Measurements from ENCODE around the gene CALCOCO2.
"Not testable (repeated sequence)": the region's sequence is repeated elsewhere in the genome, so short reads cannot be mapped to it uniquely, and the experiment has no call there.

The CALCOCO2 gene

DNA sequence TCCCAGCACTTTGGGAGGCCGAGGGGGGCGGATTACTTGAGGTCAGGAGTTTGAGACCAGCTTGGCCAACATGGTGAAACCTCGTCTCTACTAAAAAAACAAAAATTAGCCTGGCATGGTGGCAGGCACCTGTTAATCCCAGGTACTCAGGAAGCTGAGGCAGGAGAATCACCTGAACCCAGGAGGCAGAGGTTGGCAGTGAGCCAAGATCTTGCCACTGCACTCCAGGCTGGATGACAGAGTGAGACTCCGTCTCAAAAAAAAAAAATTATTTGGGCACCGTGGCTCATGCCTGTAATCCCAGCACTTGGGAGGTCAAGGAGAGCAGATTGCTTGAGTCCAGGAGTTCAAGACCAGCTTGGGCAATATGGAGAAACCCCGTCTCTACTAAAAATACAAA, 9.9 kb upstream of the CALCOCO2 start:
- DNase-seq (ENCODE audit: low read depth, low spot score) = not testable (repeated sequence)

- no peak for DNase-seq (ENCODE audit: low read depth, low spot score)
Observed at GRCh38 chr17:48825446-48826381, 5.1 kb upstream of the CALCOCO2 start.

GRCh38 chr17:48831549-48831883, 681 bp downstream of the CALCOCO2 start:
- DNase-seq (ENCODE audit: low read depth, low spot score) = no peak

DNA sequence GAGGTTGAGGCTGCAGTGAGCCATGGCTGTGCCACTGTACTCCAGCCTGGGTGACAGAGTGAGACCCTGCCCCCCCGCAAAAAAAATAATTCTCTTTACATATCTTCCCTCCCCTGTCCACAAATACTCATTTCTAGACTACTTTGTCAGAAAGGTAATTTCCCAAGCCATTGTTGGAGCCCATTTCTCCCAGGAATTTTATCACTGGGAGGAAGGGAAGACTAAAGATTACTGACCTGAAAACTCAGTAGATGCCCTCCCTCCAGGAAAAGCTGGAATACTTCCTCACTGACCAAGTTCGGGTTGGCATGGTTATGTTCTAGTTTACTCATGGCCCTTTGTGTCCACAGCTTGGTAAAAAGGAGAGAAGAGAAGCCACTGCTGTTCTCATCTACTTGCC, 4.1 kb downstream of the CALCOCO2 start:
- no peak for DNase-seq (ENCODE audit: low read depth, low spot score)

DNA sequence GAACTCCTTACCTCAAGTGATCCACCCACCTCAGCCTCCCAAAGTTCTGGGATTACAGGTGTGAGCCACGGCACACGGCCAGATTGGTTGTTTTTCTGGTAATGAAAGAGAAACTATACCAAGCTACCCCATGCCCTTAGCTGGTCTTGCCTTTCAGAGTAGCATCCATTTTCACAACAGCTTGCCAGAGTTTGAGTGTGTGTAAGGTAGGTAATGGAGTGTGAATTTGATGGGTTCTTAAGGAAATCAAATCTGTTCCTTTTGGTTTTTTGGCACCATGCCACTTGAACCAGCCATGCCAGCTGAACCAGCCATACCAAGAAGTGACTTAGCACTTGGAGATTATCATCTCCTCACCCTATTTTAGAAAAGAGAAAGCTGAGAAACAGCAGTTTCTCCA, 5.1 kb downstream of the CALCOCO2 start:
- no peak for DNase-seq (ENCODE audit: low read depth, low spot score)

DNA sequence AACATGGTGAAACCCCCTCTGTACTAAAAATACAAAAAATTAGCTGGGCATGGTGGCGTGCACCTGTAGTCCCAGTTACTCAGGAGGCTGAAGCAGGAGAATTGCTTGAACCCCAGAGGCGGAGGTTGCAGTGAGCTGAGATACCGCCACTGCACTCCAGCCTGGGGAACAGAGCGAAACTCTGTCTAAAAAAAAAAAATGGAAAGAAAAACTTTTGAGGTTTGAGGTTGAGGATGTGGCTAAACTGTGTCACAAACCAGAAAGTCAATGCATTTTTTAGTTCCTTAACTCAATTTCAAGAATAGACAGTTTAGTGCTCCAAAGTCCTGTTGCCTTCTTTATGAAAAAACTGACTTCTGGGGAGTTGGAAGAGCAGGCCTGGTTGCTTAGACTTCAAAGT, 6.6 kb downstream of the CALCOCO2 start:
- DNase-seq (ENCODE audit: low read depth, low spot score) = not testable (repeated sequence)

GRCh38 chr17:48840441-48840840, 9.6 kb downstream of the CALCOCO2 start:
- no peak for DNase-seq (ENCODE audit: low read depth, low spot score)

DNA sequence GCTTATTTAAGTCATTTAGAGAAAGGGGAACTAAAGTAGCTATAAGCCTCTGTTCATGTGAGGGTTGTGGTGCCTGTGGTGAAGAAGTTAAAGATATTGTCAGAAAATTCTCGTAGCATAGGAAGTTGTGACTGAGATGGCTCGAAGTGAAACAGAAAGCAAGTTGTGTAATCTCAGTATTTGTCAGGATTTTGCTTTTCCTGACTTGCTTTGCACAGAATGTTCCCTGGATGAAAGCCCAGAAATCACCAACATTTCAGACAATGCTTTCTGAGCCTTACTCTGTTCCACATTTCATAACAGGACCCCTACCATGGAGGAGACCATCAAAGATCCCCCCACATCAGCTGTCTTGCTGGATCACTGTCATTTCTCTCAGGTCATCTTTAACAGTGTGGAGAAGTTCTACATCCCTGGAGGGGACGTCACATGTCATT, 10.6 kb downstream of the CALCOCO2 start:
- DNase-seq (ENCODE audit: low read depth, low spot score) = peak; percentile 22

DNA sequence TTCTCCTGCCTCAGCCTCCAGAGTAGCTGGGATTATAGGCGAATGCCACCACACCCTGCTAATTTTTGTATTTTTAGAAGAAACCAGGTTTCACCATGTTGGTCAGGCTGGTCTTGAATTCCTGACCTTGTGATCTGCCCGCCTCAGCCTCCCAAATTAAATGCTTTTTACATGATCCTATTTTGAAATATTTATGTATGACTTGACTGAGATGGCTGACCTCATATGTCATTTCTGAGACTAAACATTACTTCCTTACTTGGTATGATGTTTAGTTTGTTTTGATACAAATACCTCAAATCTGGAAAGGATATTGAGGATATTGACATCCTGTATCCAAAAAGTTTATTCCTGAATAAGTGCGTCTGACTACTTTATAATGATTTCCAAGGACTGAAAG, 11.9 kb downstream of the CALCOCO2 start:
- no peak for DNase-seq (ENCODE audit: low read depth, low spot score)

GRCh38 chr17:48843187-48843900, 12.5 kb downstream of the CALCOCO2 start:
- DNase-seq (ENCODE audit: low read depth, low spot score) = no peak

GRCh38 chr17:48850792-48851323, 20.0 kb downstream of the CALCOCO2 start:
- DNase-seq (ENCODE audit: low read depth, low spot score) = no peak

- DNase-seq (ENCODE audit: low read depth, low spot score) = no peak
Observed at GRCh38 chr17:48854774-48855476, 24.1 kb downstream of the CALCOCO2 start.

GRCh38 chr17:48856122-48856821, 25.4 kb downstream of the CALCOCO2 start:
- no peak for DNase-seq (ENCODE audit: low read depth, low spot score)

DNA sequence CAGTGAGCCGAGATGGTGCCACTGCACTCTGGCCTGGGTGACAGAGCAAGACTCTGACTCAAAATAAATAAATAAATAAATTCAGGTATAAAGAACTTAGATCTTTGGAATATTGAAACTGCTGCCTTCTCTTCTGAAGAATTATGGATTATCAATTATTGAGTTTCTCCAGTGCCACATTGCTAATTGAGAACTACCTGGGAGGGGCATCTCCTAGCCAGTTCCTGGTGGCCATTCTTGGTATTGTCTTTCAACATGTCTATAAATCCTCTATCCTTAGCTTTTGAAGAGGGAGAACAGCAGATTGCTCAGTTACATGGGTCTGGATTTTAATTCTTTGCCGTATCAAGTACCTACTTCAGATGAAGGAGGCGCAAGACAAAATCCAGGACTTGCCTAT, 29.2 kb downstream of the CALCOCO2 start:
- no peak for DNase-seq (ENCODE audit: low read depth, low spot score)

DNA sequence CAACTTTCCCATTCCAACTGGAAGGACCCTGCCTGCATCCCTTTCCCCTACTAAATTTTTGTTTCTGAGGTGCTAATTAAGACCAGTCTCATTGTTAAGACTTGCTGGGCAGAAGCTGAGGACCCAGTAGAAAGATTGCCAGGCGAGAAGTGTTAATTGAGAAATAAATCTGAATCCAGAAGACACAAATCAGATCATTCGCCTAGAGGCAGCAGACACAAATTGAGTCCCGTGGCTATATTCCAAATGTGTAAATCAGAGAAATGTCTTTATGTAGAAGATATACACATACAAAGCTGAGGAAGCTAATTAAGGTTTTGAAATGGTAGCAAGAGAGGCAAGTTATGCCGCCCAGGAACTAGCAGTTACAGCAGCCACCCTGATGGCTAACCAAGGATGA, 29.6 kb downstream of the CALCOCO2 start:
- no peak for DNase-seq (ENCODE audit: low read depth, low spot score)

GRCh38 chr17:48868916-48869500, 38.2 kb downstream of the CALCOCO2 start:
- no peak for DNase-seq (ENCODE audit: low read depth, low spot score)

DNA sequence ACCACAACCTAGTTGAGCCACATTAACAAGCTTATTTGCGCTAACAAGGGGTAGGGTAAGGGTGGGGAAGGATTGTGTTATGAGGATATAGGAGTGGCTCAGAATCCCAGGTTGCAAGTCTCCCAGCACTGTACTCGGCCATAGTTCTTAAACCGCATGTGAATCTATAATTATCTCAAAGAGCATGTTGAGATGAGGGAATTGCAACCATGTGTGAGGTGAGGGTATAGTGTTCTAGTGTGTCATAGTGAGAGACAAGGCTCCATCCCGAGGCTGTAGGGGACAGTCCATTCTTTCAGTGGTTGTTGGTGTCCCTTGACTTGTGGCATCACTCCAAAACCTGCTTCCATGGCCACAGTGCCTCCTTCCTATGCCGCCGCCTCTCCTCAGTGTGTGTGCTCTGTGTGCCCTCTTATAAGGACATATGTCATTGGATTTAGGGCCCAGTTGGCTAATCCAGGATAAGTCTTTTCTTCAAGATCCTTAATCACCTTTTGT, 39.0 kb downstream of the CALCOCO2 start:
- no peak for DNase-seq (ENCODE audit: low read depth, low spot score)

- no peak for DNase-seq (ENCODE audit: low read depth, low spot score)
Observed at GRCh38 chr17:48871035-48871550, 40.3 kb downstream of the CALCOCO2 start.

DNA sequence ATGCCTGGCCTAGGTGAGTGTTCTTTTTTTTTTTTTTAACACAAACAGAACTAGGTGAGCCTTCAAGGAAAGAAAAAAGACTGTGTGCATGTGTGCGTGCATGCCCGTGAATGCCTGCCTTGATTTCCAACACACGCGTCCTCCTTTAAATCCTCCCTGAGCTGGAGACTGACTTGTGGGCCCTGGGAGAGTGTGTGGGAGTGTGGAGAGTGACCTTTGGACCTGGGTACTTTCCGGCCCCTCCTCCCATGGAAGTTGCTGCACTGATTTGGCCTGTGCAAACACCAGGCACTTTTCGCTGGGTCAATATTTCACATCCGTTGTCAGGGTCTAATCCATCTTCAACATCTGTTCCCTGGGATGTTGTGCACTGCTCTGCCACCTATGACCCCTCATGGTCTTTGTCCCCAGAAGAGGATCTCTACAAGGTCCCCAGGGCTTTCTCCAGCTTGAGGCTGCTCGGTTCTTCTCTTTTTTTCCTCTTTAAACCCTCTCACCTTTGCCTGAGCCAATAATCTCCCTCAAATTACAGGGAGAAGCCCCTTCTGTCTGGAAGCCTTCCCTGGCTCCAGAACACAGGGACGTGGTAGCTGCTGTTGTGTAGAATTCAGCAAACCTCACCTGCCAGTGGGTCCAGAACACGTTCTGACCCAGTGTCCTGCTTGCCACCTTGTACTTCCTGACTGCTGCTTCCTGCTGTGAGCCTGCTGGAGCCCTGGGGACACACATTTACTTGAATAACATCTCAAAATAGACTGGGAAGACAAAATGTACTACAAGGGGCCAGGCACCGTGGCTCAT, 40.9 kb downstream of the CALCOCO2 start:
- DNase-seq (ENCODE audit: low read depth, low spot score) = no peak

DNA sequence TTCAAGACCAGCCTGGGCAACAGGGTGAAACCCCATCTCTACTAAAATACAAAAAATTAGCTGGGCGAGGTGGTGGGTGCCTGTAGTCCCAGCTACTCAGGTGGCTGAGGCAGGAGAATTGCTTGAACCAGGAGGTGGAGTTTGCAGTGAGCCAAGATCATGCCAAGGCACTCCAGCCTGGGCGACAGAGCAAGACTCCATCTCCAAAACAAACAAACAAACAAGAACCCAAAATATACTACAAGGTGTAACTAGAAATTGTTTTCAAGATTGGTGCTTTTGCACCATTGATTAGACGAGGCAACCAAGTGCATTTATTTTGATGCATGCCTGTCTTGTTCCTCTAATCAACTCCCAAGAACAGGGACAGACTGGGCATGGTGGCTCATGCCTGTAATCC, 41.6 kb downstream of the CALCOCO2 start:
- not testable (repeated sequence) for DNase-seq (ENCODE audit: low read depth, low spot score)

Data from activated CD4-positive, CD25-positive, alpha-beta regulatory T cell treated with anti-CD3 and anti-CD28 coated beads, Interleukin-2, amount 50 U/mL, for 16 hours (primary cell).